Measurements from ENCODE around the gene MTG1.

Gene MTG1

GRCh38 chr10:133442967-133443924 lies 49.3 kb downstream of the MTG1 start:
- TF ChIP-seq CTCF (IDR thresholded peaks at IDR 0.05; ENCODE audit: low read depth, low read length, missing control alignments) = no peak
- no peak for DNase-seq (ENCODE audit: low read depth)
- H3K4me3 ChIP-seq (ENCODE audit: low read depth, low read length) = no peak overlapping the region

GRCh38 chr10:133444342-133445267 lies 50.6 kb downstream of the MTG1 start:
- no peak overlapping the region for H3K4me3 ChIP-seq (ENCODE audit: low read depth, low read length)
- no peak for TF ChIP-seq CTCF (IDR thresholded peaks at IDR 0.05; ENCODE audit: low read depth, low read length, missing control alignments)
- DNase-seq (ENCODE audit: low read depth) = no peak

- DNase-seq (ENCODE audit: low read depth) = no peak
- TF ChIP-seq CTCF (IDR thresholded peaks at IDR 0.05; ENCODE audit: low read depth, low read length, missing control alignments) = no peak
- no peak overlapping the region for H3K4me3 ChIP-seq (ENCODE audit: low read depth, low read length)
Measured at GRCh38 chr10:133445268-133445732, 51.3 kb downstream of the MTG1 start.

- DNase-seq (ENCODE audit: low read depth) = no peak
- no peak overlapping the region for H3K4me3 ChIP-seq (ENCODE audit: low read depth, low read length)
- no peak for TF ChIP-seq CTCF (IDR thresholded peaks at IDR 0.05; ENCODE audit: low read depth, low read length, missing control alignments)
Measured at GRCh38 chr10:133445751-133446708, 52.1 kb downstream of the MTG1 start.

- DNase-seq (ENCODE audit: low read depth) = no peak
- TF ChIP-seq CTCF (IDR thresholded peaks at IDR 0.05; ENCODE audit: low read depth, low read length, missing control alignments) = no peak
- H3K4me3 ChIP-seq (ENCODE audit: low read depth, low read length) = no peak overlapping the region
Measured at GRCh38 chr10:133446979-133447378, 53.0 kb downstream of the MTG1 start.

- no peak for TF ChIP-seq CTCF (IDR thresholded peaks at IDR 0.05; ENCODE audit: low read depth, low read length, missing control alignments)
- no peak for DNase-seq (ENCODE audit: low read depth)
- H3K4me3 ChIP-seq (ENCODE audit: low read depth, low read length) = no peak overlapping the region
Measured at GRCh38 chr10:133448120-133448519, 54.2 kb downstream of the MTG1 start.

All from GM12864 (cell line).